CMK (cell line): Measurements from ENCODE around the gene C1orf226.
"Not testable (repeated sequence)": the region's sequence is repeated elsewhere in the genome, so short reads cannot be mapped to it uniquely, and the experiment has no call there.

Source experiments
- DNase-seq: peaks from one replicate; pipeline ENCODE4 v3.0.0-alpha.2; 2010; ENCODE audit warnings: low read depth

Gene C1orf226

GRCh38 chr1:162407539-162407938 is 26.0 kb downstream of the C1orf226 start:
- no peak for DNase-seq

GRCh38 chr1:162412002-162412401 is 30.5 kb downstream of the C1orf226 start, which contains the start of gene SH2D1B:
TSS of gene SH2D1B (minus strand) at chr1:162412136. CDS start at chr1:162412016, 120 bp downstream.
- DNase-seq: no peak

- DNase-seq: no peak
Measured at GRCh38 chr1:162416215-162416614, 34.7 kb downstream of the C1orf226 start.

GRCh38 chr1:162416909-162417308 is 35.4 kb downstream of the C1orf226 start:
- no peak for DNase-seq

GRCh38 chr1:162417650-162418049 is 36.1 kb downstream of the C1orf226 start:
- DNase-seq: no peak

- DNase-seq: not testable (repeated sequence)
Measured at GRCh38 chr1:162418584-162418983, 37.1 kb downstream of the C1orf226 start.

GRCh38 chr1:162419450-162419931 is 38.0 kb downstream of the C1orf226 start:
- not testable (repeated sequence) for DNase-seq

- DNase-seq: no peak
Measured at GRCh38 chr1:162420120-162420519, 38.6 kb downstream of the C1orf226 start.

GRCh38 chr1:162421258-162422164 is 40.0 kb downstream of the C1orf226 start:
- DNase-seq: peak; percentile 31

GRCh38 chr1:162422662-162423375 is 41.3 kb downstream of the C1orf226 start:
- DNase-seq: peak; percentile 56

- DNase-seq: no peak
Measured at GRCh38 chr1:162430583-162430982, 49.1 kb downstream of the C1orf226 start.

- not testable (repeated sequence) for DNase-seq
Measured at GRCh38 chr1:162432977-162433713, 51.6 kb downstream of the C1orf226 start.
